Measurements from ENCODE around the gene C2orf68. TPM values are rescaled to one million over a fixed set of nuclear protein-coding genes. Genes with fewer than 3 reads are reported as not detected.

The C2orf68 gene
- total and polyA plus RNA-seq, 2 of the 13 experiments (the other 11 are each of a cell fraction or from before 2014, with no cell fraction given): 47.1 to 77.4 TPM

GRCh38 chr2:85561280-85562212 lies 50.3 kb downstream of the C2orf68 start, which contains the start of gene GGCX (continued):
- TF ChIP-seq ZNF691 (CRISPR knock-in tag; IDR thresholded peaks at IDR 0.05; ENCODE audit: borderline replicate concordance, low read depth): peak; percentile 75; the same call in 1 of the 2 replicates
- TF ChIP-seq FOXA1 (IDR thresholded peaks at IDR 0.05): no peak
- peak; percentile 27; the same call in 1 of the 2 replicates for TF ChIP-seq FOXA1 (CRISPR knock-in tag; IDR thresholded peaks at IDR 0.05)
- no peak for TF ChIP-seq ZNF841 (CRISPR knock-in tag; IDR thresholded peaks at IDR 0.05; ENCODE audit: borderline replicate concordance)
- TF ChIP-seq MAF1 (CRISPR knock-in tag; IDR thresholded peaks at IDR 0.05; ENCODE audit: borderline replicate concordance): peak; percentile 88; the same call in 1 of the 2 replicates
- TF ChIP-seq CCAR2 (optimal IDR thresholded peaks at IDR 0.05; ENCODE audit: low read depth, low read length): no peak
- TF ChIP-seq KAT8 (CRISPR knock-in tag; IDR thresholded peaks at IDR 0.05): peak; percentile 96
- TF ChIP-seq POGK (CRISPR knock-in tag; conservative IDR thresholded peaks at IDR 0.05): peak; percentile 74
- TF ChIP-seq ISL2 (CRISPR knock-in tag; IDR thresholded peaks at IDR 0.05): no peak
- TF ChIP-seq YEATS2 (CRISPR knock-in tag; IDR thresholded peaks at IDR 0.05; ENCODE audit: borderline replicate concordance): peak; percentile 92
- peak; percentile 95 for TF ChIP-seq TBX2 (CRISPR knock-in tag; IDR thresholded peaks at IDR 0.05; ENCODE audit: borderline replicate concordance)
- no peak for TF ChIP-seq ZBTB34 (CRISPR knock-in tag; IDR thresholded peaks at IDR 0.05)
- TF ChIP-seq SRSF1 (optimal IDR thresholded peaks at IDR 0.05; ENCODE audit: low read depth, low read length): peak; percentile 30
- 0 out of 2 replicates have a peak, but pooled peaks have one; percentile 21 for TF ChIP-seq ZNF639 (CRISPR knock-in tag; conservative IDR thresholded peaks at IDR 0.05)
- TF ChIP-seq TARDBP (CRISPR knock-in tag; IDR thresholded peaks at IDR 0.05): peak; percentile 92
- TF ChIP-seq ZHX1 (CRISPR knock-in tag; IDR thresholded peaks at IDR 0.05; ENCODE audit: low read depth): no peak
- no peak for TF ChIP-seq ATF5 (CRISPR knock-in tag; IDR thresholded peaks at IDR 0.05; ENCODE audit: low read depth)
- TF ChIP-seq ZSCAN31 (CRISPR knock-in tag; IDR thresholded peaks at IDR 0.05; ENCODE audit: low read depth): peak; percentile 78
- TF ChIP-seq PITX1 (CRISPR knock-in tag; IDR thresholded peaks at IDR 0.05): peak; percentile 69; the same call in 1 of the 2 replicates
